Activated T-cell treated with anti-CD3 and anti-CD28 coated beads for 48 hours (primary cell): ENCODE data around the gene AUH.

Experiments
- DNase-seq: peaks from one replicate; pipeline ENCODE4 v3.0.0-alpha.2; 2020; ENCODE audit warnings: low read depth

The AUH gene

DNA sequence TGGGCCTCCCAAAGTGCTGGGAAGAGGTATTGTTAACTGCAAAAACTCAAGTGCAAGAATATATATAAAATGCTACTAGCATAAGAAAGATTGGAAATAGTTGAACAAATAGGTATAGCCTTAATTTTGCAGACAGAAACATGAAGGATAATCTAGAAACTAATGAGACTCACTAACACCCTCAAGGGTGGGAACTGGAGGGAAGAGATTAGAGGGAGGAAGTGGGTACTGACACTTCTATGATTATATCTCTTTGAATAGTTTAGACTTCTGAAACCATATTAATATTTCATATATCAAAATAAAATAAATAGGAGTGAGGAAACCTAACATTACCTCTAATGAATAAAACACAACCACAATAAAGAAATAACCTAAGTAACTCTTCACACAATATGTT is 23.0 kb downstream of the AUH start:
- DNase-seq = no peak

DNA sequence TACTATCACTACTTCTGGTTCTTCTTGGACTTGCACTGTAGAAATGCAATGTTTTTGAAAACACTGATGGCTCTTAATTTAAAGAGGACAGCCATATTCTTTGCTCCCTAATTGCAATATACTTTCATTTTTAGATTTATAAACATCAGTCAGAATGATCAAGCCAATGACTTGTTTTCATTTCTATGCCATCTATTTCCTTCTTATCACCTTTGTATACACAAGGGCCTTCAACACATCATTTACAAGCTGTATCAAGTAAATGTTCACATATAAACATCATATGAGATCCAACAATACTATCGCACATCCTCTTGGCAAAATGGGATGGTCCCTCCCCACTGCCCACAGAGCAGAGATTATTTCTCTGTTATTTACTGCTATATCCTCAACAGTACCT is 24.9 kb downstream of the AUH start:
- DNase-seq = no peak

- DNase-seq = no peak
These were observed 27.7 kb downstream of the AUH start for GRCh38 chr9:91334053-91334452.

- DNase-seq = no peak
These were observed 28.2 kb downstream of the AUH start for GRCh38 chr9:91333551-91333950.

- no peak for DNase-seq
These were observed 29.0 kb downstream of the AUH start for GRCh38 chr9:91332546-91333231.

- DNase-seq = no peak
These were observed 29.9 kb downstream of the AUH start for GRCh38 chr9:91331849-91332248.

- DNase-seq = no peak
These were observed 33.5 kb downstream of the AUH start for GRCh38 chr9:91328186-91328585.

- no peak for DNase-seq
These were observed 40.0 kb downstream of the AUH start for GRCh38 chr9:91321691-91322090.

DNA sequence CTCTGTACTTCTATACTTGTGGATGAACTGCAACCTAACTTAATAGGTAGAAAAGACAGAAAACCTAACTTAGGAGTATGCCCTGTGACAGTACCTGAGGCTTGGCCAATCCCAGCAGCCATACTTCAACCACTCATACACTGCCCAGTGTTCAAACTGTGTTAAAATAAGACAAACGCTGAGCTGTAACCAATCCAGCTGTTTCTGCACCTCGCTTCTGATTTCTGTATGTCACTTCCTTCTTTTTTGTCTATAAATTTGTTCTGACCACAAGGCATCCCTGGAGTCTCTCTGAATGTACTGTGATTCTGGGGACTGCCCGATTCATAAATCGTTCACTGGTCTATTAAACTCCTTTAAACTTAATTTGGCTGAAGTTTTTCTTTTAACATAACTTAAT is 41.4 kb downstream of the AUH start:
- DNase-seq = no peak

- DNase-seq = no peak
These were observed 45.6 kb downstream of the AUH start for GRCh38 chr9:91316093-91316492.

DNA sequence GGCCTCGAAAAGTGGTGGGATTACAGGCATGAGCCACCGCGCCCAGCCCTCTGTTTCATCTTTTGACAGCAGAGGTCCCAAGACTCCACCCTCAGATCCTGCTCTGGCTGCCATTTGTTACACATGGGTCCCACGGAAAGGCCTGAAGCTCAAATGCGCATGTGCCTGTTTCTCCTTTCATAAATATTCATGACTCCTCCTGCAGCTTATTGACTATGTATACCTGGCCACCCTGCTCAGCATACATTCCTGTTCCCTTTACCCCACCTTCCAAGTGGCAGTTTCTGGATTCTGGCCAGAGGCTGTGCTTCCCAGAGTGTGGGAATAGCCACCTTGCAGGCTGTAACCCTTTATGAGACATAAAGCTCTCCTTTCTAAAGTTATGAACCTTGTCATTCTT is 46.5 kb downstream of the AUH start:
- no peak for DNase-seq

DNA sequence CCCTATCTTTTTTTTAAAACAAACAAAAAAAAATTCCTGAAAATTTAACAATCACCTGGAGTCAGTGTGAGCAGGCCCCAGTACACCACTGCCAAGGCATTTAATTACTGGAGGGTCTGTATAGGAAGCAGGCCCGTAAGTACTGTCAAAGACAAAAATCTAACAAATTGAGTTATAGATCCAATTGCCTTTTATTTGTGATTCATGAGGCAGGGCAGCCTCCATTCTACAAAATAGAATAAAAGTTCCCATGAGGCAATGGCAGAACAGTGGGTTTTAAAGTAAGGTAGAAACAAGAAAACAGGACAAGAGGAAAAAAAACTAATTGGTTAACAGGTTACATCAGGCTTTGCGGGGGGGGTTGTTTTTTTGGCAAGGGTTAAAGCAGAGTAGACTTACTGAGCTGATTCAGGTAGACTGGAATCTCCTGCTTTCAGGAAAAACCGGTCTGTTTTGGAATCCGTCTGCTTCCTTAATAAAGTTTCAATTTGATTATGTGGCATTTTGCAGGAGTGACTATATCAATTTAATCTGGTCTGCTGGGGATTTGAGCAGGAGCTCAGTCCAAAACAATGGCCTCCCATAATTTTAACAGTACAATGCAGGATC is 48.9 kb downstream of the AUH start:
- DNase-seq = no peak

DNA sequence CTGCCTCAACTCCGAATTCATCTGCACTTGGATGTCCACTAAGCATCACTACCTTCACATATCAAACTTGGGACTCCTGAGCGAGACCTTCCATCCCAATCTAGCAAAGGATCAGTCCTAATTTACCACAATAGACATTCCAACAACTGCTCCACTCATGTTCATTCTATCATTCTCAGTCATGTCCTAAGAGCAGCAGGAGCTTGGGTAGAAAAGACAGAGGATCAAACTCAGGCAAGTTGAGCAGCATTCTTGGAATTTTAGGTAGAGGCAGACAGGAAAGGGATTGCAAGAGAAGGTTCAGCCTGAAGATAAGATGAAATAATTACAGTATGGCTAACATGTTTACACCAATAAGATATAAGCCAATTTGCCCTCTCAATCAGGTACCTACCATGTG is 51.7 kb downstream of the AUH start:
- DNase-seq = no peak

- DNase-seq = no peak
These were observed 53.5 kb downstream of the AUH start for GRCh38 chr9:91308191-91308590.

DNA sequence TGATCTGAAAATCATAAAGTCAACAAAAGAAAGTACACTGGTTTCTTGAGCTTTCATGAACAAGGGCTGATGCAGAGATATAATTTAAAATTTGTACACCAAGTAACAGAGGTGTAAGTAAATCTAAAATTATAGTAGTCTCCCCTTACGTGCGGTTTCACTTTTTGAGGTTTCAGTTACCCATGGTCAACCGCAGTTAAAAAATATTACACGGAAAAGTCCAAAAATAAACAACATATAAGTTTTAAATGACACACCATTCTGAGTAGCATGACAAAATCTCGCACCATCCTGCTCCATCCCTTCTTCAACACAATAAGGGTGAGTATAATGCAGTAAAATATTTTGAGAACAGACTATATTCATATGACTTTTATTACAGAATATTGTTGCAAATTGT is 54.4 kb downstream of the AUH start:
- DNase-seq = no peak

DNA sequence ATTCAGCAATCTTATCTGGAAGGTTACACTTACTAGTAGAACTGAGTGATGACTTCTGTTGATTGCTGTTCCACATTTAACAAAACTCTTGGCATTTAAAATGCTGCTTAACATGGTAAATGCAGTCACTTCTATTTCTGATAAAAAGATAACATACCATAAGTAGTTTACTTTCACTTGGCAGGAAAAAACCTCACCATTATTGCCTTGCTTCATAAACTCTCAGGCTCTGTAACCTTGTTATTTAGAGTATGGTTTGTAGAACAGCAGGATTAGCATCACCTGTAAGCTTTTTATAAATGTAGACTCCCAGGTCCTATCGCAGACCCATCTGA is 55.5 kb downstream of the AUH start:
- no peak for DNase-seq

DNA sequence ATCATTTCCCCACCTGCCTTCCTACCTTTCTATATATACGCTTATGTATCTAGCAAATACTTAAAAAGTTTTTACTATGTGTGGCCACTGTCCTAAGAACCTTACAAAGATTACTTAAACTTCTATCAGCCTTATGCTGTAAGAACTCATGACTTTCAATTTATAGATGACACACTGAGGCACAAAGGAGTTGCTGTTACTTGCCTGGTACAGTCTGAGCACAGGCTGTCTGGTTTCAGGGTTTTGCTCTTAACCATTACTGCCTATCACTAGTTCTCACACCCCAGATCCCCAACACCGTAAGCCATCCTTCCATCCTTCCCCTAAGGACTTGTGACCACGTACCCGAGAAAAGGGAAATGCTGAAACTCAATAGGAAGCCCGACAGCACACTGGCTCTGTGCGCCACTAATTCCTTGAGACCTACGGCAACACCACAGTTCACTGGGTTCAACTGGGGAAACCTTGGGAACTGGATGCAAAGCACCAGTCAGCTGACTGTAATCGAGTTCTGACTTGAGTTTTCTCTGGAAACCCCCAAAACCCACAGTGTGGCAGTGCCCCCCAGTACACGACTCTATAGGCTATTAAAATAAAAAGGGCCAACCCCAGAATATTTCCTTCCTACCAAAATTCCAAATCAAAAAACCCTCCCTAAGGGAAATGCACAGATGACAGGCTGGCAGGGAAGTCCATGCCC is 56.0 kb downstream of the AUH start:
- no peak for DNase-seq

DNA sequence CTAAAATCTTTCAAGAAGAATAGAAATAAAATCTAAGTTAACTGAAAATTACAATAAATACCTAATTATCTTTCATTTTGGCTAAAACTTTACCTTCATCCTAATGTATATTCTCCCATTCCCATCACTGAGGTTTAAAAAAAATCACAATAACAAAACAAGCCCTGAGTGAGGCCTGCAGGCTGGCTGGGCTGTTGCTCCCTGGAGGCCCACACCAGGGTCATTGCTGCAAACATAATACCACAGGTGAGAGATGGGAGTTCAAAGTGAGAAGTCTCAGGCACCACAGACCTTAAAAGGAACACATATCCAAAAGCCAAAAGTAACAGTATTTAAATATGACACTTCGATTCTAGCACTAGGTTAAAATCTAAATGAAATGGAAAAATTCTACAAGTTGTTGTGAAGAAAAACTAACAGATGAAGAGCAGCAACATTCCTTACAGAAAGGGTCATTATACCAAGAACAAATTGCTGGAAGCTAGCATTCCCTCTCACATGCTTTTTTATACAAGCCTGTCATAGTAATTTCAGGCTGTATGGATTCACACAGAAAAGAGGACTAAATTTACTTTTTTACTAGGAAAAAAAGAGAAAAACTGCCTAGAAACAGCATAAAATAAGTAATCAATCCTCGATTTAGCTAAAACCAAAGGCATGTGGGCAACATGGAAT is 57.8 kb downstream of the AUH start:
- DNase-seq = no peak

DNA sequence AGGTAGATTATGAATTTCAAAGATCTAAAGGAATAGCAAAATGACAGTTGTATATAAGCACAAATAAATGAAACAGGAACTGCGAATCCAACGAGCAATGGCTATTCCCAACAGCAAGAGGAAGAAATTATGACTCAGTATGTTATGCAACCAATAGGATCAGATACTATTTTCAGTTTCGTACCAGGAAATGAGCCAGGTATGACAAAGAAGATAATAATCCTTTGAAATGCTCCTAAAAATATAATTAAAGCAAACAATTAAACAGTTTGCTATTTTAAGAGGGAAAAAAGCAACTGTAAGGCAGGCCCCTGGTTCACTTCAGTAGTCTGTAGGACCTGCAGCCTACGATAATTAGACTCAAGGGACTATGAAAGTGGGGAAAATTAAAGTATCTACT is 58.9 kb downstream of the AUH start:
- DNase-seq = no peak

DNA sequence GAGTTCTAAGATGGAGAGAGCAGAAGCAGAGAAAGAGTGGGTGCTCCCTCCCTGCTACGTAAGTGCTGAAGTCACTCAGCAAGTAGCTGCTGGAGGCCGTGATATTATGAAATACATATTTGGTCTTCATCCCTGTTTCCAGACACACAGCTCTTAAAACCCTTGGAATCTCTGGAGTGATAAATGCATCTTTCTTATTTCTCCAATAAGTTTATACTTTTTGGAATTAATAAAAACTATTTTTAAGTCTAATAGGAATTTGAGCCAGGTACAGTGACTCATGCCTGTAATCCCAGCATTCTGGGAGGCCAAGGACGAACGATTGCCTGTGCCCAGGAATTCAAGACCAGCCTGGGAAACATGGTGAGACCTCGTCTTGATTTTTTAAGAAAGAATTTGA is 60.6 kb downstream of the AUH start:
- DNase-seq = no peak

DNA sequence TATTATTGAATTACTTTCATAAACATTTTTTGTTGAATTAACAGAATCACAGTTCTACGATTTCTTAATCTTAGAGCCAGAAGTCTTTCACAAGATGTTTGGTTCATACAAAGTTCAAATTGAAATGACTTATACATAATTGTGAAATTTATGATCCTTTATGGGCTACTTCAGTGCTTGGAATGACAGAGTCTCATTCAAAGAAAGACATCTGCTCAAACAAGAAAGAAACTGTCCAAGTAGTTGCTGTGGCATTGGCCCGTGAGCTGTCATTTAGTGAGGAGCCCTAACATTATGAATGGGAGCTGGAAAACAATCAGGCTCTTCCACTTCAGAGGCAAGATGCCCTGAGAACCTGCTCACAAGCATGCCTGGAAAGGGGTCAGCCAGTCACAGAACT is 63.4 kb downstream of the AUH start:
- DNase-seq = no peak

DNA sequence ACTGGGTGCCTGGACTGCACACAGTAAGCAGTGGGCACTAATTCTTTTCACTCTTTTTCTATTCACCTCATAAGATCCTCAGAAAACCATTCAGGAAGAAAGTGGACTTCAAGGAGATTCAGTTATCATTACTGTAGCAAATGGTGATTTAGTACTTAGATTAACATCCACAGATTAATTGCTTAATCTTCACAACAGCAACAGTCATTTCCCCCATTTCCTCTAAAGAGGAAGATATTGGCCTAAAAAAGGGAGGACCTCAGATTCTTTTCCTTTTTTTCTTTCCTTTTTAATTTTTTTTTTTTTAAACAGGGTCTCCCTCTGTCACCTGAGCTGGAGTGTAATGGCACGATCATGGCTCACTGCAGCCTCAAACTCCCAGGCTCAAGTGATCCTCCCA is 64.4 kb downstream of the AUH start:
- DNase-seq = no peak

DNA sequence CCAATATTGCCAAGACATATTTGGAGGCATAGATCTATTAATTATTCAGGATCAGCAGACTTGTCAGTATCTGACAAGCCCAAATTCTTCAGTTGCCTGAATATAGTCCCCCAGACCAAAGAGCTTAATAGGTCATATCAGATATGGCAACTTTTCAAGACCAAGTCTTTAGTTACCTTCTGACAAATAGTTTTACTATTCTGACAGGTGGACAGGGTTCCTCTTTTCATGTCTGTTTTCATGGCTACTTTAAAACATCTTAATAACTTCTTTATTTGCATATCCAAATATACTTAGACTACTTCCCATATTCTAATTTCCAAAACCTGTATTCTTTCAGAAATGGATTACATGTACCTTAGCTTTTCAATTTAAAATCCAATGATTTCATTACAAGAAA is 65.4 kb downstream of the AUH start:
- no peak for DNase-seq
